ENCODE measurements around the gene POLR3C. TPM values are rescaled to one million over a fixed set of nuclear protein-coding genes. Genes with fewer than 3 reads are reported as not detected.
"Not testable (repeated sequence)": the region's sequence is repeated elsewhere in the genome, so short reads cannot be mapped to it uniquely, and the experiment has no call there.

Gene POLR3C
- total and polyA plus RNA-seq, 8 donors, result 5.3 to 34.4 (median 18.1) TPM

DNA sequence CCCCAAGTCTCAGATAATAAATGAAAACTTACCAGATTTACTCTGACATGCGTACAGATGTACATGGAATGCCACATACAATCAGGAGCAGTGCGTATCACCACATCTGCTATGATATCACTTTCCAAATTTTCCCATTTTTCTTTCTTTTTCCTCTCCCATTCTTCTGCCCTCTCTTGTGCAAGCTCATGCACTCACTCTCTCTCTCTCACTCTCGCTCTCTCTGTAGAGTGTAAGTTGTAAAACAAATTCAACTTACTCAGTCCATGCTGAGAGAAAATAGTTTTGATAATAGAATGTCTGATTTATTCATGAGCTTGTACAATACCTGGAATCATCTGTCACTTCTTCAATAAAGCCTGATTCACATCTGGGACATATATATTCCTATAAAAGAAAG lies 35.4 kb upstream of the POLR3C start:
- 93 to 98% (median 97%) methylated on average over 3 of the region's 3 CpGs for WGBS, 5 donors
- intact Hi-C loops (cut with DNase I; ENCODE audit: low total_unique reads), result no loop called here
- H3K27ac ChIP-seq, result no peak overlapping the region

DNA sequence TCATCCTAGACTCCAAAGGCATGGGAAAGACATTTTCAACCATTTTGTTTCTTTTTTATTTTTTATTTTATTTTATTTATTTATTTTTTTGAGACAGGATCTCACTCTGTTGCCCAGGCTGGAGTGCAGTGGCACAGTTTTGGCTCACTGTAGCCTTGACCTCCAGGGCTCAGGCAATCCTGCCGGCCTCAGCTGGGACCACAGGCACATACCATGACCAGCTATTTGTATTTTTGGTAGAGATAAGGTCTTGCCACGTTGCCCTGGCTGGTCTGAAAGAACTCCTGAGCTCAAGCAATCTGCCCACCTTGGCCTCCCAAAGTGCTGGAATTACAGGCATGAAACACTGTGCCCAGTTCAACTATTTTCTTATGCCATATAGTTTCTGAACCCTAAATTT lies 32.1 kb upstream of the POLR3C start:
- intact Hi-C loops (cut with DNase I; ENCODE audit: low total_unique reads); H3K27ac ChIP-seq; H3K4me1 ChIP-seq; H3K9me3 ChIP-seq; DNase-seq; H3K27me3 ChIP-seq; H3K4me3 ChIP-seq: not testable (repeated sequence)
- WGBS, 5 donors, result 36 to 62% (median 44%) methylated on average over 2 of the region's 2 CpGs
- H3K36me3 ChIP-seq, result peaks cover 0 to 32% (median 26%) of the 10 kb centered on the region in 4 donors

More for the DNA sequence above, 35.4 kb upstream of the POLR3C start:
- Histone ChIP-seq H3K27me3 (no peaks in the 10 kb centered on the region), H3K9me3 (no peaks in the 10 kb centered on the region), H3K4me1 (peaks cover 8 to 32% (median 20%) of the 10 kb centered on the region in 4 donors), H3K4me3 (no peak overlapping the region), H3K36me3 (peaks cover 0 to 29% (median 22%) of the 10 kb centered on the region in 4 donors)
- TF ChIP-seq POLR2AphosphoS5 (IDR thresholded peaks at IDR 0.05) (no peak), EP300 (IDR thresholded peaks at IDR 0.05) (no peak), POLR2A (IDR thresholded peaks at IDR 0.05) (no peak)
- TF ChIP-seq, protein P1, sequence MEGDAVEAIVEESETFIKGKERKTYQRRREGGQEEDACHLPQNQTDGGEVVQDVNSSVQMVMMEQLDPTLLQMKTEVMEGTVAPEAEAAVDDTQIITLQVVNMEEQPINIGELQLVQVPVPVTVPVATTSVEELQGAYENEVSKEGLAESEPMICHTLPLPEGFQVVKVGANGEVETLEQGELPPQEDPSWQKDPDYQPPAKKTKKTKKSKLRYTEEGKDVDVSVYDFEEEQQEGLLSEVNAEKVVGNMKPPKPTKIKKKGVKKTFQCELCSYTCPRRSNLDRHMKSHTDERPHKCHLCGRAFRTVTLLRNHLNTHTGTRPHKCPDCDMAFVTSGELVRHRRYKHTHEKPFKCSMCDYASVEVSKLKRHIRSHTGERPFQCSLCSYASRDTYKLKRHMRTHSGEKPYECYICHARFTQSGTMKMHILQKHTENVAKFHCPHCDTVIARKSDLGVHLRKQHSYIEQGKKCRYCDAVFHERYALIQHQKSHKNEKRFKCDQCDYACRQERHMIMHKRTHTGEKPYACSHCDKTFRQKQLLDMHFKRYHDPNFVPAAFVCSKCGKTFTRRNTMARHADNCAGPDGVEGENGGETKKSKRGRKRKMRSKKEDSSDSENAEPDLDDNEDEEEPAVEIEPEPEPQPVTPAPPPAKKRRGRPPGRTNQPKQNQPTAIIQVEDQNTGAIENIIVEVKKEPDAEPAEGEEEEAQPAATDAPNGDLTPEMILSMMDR (IDR thresholded peaks at IDR 0.05), result no peak
- no peak for DNase-seq

DNA sequence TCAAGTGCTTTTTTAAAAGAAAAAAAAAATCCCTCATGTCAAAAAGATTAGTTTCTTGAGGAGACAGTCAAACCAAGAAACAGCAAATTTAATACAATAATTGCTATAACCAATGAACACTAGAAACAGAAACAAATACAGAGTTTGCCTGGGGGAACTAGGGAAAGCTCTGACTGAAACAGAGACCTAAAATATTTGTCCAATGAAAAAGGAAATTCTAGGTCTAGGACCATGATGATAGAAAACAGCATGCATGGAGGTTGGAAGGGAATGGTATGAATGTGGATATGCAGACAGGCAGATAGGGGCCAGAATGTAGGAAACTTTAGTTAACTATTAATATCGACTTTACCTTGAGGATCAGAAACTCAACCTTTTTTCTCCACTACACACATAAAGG lies 31.5 kb upstream of the POLR3C start:
- Histone ChIP-seq H3K4me1 (no peaks in the 10 kb centered on the region), H3K27me3 (no peaks in the 10 kb centered on the region), H3K36me3 (peaks cover 0 to 28% (median 24%) of the 10 kb centered on the region in 4 donors), H3K9me3 (peaks cover 0 to 13% (median 4%) of the 10 kb centered on the region in 4 donors), H3K4me3 (no peak overlapping the region), H3K27ac (no peak overlapping the region)
- WGBS, 5 donors, result 78 to 90% (median 88%) methylated on average over 1 of the region's 1 CpG
- DNase-seq, result no peak
- intact Hi-C loops (cut with DNase I; ENCODE audit: low total_unique reads), result no loop called here
- TF ChIP-seq EP300 (IDR thresholded peaks at IDR 0.05) (no peak), POLR2AphosphoS5 (IDR thresholded peaks at IDR 0.05) (no peak), POLR2A (IDR thresholded peaks at IDR 0.05) (no peak)
- TF ChIP-seq, protein P1 (IDR thresholded peaks at IDR 0.05), result no peak

DNA sequence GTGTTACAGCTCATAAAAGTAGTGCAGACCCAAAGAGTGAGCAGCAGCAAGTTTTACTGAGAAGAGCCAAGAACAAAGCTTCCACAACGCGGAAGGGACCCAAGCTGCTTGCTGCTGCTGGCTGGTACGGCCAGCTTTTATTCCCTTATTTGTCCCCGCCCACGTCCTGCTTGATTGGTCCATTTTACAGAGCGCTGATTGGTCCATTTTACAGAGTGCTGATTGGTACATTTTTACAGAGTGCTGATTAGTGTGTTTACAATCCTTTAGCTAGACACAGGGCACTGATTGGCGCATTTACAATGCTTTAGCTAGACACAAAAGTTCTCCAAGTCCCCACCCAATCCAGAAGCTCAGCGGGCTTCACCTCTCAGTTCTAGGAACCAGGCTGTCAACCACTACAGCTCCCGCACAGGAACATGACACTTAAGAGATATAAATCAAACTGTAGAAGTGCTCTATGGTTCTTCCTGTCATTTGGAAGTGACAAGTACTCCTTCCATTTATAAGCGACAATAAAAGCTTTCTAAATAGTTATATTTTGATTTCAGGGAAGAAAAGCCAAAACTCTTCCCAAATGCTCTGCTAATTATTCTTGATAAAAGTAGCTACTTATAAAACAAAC lies 28.6 kb upstream of the POLR3C start:
- Histone ChIP-seq H3K9me3 (peaks cover 0 to 13% (median 5%) of the 10 kb centered on the region in 4 donors), H3K4me3 (no peak overlapping the region), H3K36me3 (peaks cover 0 to 16% (median 13%) of the 10 kb centered on the region in 4 donors), H3K4me1 (no peaks in the 10 kb centered on the region), H3K27me3 (no peaks in the 10 kb centered on the region), H3K27ac (no peak overlapping the region)
- intact Hi-C loops (cut with DNase I; ENCODE audit: low total_unique reads), result no loop called here
- TF ChIP-seq EP300 (IDR thresholded peaks at IDR 0.05) (no peak), POLR2AphosphoS5 (IDR thresholded peaks at IDR 0.05) (no peak)
- no peak for DNase-seq
- WGBS, 5 donors, result 90 to 96% (median 91%) methylated on average over 10 of the region's 10 CpGs

DNA sequence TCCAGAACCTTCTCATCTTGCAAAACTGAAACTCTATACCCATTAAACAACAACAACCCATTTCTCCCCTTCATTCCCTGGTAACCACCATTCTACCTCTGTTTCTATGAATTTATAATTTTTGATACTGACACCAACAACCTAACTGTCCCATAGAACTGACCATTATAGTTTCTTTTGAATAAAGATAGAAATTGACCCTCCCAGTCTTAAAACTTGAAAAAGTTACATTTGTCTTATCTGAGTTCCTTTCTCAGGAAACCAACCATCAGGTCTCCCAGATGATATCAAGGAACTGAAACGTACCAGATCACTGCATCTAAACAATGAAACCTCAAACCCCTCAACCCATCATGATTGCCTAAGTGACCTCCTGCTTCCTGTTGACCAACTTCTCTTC lies 27.2 kb upstream of the POLR3C start:
- no peak for TF ChIP-seq POLR2A (IDR thresholded peaks at IDR 0.05)
- no peak for TF ChIP-seq EP300 (IDR thresholded peaks at IDR 0.05)
- TF ChIP-seq, protein P1 (IDR thresholded peaks at IDR 0.05), result no peak
- no peak for TF ChIP-seq POLR2AphosphoS5 (IDR thresholded peaks at IDR 0.05)
- 0 to 85% (median 51%) methylated on average over 1 of the region's 1 CpG for WGBS, 5 donors
- DNase-seq, result no peak
- Histone ChIP-seq H3K27me3 (no peaks in the 10 kb centered on the region), H3K4me3 (no peak overlapping the region), H3K27ac (no peak overlapping the region), H3K9me3 (peaks cover 0 to 13% (median 5%) of the 10 kb centered on the region in 4 donors), H3K36me3 (peaks cover 0 to 16% (median 13%) of the 10 kb centered on the region in 4 donors), H3K4me1 (peaks cover 0 to 4% (median 0%) of the 10 kb centered on the region in 4 donors)
- intact Hi-C loops (cut with DNase I; ENCODE audit: low total_unique reads), result no loop called here

Data from stomach (tissue), 9 donors.